CD4-positive, alpha-beta T cell treated with Interleukin-15 for 4 hours (primary cell): ENCODE results near the gene UBE2S.

ENCODE experiments used
- DNase-seq: peaks from one replicate; pipeline ENCODE4 v3.0.0-alpha.2; 2020; ENCODE audit warnings: low spot score

Gene UBE2S

GRCh38 chr19:55362174-55362989, 45.2 kb downstream of the UBE2S start:
- no peak for DNase-seq

- no peak for DNase-seq
These were observed 46.7 kb downstream of the UBE2S start for GRCh38 chr19:55360902-55361301.

GRCh38 chr19:55358943-55359908, 48.4 kb downstream of the UBE2S start:
- DNase-seq: no peak

DNA sequence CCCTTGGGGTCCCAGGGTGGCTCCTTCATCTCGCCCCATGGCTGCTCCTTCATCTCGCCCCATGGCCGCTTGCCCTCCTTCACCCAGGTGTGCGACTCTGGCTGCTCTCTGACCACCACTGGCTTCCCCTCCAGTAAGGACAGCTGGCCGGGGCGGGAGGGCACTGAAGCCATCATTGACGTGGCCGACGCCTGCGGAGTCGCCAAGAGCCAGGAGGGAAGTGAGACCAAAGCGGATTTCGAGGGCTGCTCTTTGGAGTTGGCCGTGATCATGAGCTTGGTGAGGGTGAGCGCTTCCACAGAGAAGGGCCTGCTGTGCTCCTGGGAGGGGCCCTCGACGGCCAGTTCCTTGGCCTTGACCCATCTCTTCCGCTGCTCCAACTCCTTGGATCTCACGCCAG, 49.1 kb downstream of the UBE2S start:
- no peak for DNase-seq

DNA sequence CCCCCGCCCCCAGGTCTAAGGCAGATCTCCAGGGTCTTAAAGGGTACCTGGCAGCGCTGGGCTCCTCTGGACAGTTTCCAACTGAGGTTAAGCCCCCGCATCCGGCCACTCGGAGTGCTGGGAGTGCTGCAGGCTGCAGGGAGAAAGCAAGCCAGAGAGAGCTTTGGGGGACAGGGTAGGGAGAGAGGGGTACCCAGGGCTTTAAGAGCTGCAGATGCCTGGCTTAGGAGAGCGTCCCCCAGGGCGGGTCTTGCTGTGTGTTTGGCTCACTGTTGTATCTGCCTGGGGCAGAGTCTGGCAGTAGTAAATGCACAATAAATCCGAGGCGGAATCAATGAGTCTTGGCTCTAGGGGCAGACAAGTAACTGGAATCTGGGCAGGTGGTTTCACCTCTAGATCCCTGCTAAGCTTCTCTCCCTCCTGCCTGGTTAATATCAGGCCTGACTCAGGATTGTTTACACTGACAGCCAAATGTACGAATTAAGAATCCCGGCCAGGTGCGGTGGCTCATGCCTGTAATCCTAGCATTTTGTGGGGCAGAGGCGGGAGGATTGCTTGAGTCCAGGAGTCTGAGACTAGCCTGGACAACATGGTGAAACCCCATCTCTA, 52.3 kb downstream of the UBE2S start:
- DNase-seq: no peak

GRCh38 chr19:55354698-55355212, 52.8 kb downstream of the UBE2S start, which contains the start of gene COX6B2:
Gene COX6B2, minus strand, starts transcription at chr19:55354719. Its CDS starts 198 bp downstream, at chr19:55354521.
- DNase-seq: no peak

DNA sequence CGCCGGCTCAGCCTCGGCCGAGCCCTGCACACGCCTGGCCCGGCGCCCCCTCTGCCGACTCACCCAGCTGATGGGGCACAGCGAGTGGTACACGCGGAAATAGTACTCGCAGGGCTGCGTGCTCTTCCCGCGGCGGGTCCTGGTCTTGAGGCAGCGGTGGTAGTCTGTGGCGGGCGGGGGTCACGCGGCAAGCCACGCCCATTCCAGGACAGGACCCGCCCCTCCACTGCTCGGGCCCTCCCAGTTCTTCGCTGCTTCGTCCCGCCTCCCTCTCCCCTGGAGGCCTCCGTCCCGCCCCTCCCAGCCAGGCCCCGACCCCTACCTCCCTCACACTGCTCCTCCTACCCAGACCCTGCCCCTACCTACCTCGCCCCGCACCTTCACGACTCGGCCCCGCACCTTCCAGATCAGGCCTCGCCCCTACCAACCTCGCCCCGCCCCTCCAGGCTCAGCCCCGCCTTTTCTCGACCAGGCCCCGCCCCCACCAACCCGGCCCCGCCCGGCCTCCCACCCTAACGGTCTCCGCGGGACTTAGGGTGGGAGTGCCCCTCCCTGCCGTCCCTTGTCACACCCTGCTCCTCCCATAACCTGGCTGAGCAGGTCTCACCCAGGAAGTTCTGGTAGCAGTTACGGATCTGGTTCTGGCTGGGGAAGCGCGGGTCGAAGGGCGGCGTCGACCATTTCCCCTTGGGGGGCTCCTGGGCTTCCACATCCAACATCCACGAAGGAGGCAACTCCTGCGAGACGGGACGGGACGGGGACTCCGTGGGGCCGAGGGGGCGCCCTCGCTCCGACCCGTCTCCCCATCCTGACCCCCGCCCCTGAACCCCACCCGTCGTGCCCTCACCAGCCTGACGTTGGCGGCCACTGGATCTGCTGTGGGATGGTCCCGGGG, 53.5 kb downstream of the UBE2S start:
- peak; percentile 55 for DNase-seq

GRCh38 chr19:55353356-55353802, 54.2 kb downstream of the UBE2S start:
- no peak for DNase-seq

GRCh38 chr19:55352549-55353145, 54.9 kb downstream of the UBE2S start:
- DNase-seq: no peak

DNA sequence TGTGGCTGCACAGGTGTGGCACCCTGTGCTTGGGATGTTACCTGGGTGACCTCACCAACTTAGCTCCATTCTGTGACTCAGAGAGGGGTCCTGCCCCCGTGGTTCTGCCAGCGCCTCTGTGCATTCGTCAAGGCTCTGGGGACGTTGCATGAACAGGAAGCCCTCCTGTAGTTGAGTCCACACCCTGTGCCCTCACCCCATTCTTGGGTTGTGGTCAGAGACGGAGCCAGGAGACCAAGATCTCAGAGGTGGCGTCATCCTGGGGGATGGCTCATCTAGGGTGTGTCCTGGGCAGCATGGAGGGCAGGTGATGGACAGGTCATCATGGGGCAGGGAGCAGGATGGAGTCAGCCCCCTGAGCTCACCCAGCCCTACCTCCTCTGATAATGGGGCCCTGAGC, 55.5 kb downstream of the UBE2S start:
- DNase-seq: no peak

- DNase-seq: no peak
These were observed 56.8 kb downstream of the UBE2S start for GRCh38 chr19:55350620-55351315.
